DND-41 (cell line): ENCODE measurements around the gene TBCD.

Source experiments
- CTCF ChIP-seq: IDR thresholded peaks from 2 replicates; pipeline ENCODE4 v1.5.1; 2012; ENCODE audit warnings: borderline replicate concordance, low read length, moderate library complexity, mild to moderate bottlenecking; ENCODE audit not compliant: poor library complexity, severe bottlenecking; ENCODE audit errors: extremely low read depth
- EZH2 ChIP-seq: IDR thresholded peaks from 3 replicates; pipeline ENCODE4 v1.6.1; 2012; ENCODE audit warnings: borderline replicate concordance, low read depth, mild to moderate bottlenecking, moderate library complexity, low read length, inconsistent platforms; ENCODE audit not compliant: severe bottlenecking

- TF ChIP-seq CTCF (no peak), EZH2 (no peak)
Measured at GRCh38 chr17:82930043-82930923, 178.4 kb downstream of the TBCD start.
